Keratinocyte (primary cell): Measurements from ENCODE around the gene RIMKLA.

Experiments used
- CTCF ChIP-seq, 3 experiments: IDR thresholded peaks in 1 of 3; conservative IDR thresholded peaks in 1 of 3; optimal IDR thresholded peaks in 1 of 3; 2 replicates in 2 of 3; 3 replicates in 1 of 3; pipeline versions ENCODE3 to v1.5.1; 2011; ENCODE audit warnings: low read length in 3 of 3, mild to moderate bottlenecking in 3 of 3, moderate library complexity in 2 of 3, control low read depth in 1 of 3, inconsistent platforms in 1 of 3; ENCODE audit not compliant: insufficient read depth in 2 of 3; ENCODE audit errors: extremely low read depth in 1 of 3
- EZH2 ChIP-seq: IDR thresholded peaks from one replicate; pipeline ENCODE4 v1.6.1; 2012; ENCODE audit warnings: inconsistent platforms, mild to moderate bottlenecking, low read length, moderate library complexity

- no peak for TF ChIP-seq CTCF (optimal IDR thresholded peaks at IDR 0.05 in 1 of 3, IDR thresholded peaks at IDR 0.05 in 1 of 3, conservative IDR thresholded peaks at IDR 0.05 in 1 of 3; ENCODE audit: extremely low read depth in 1 of 3, insufficient read depth in 2 of 3, low read length in 3 of 3)
- TF ChIP-seq EZH2: no peak
Measured at GRCh38 chr1:42340093-42340492, 40.5 kb upstream of the RIMKLA start.
